Stimulated activated CD4-positive, alpha-beta T cell treated with anti-CD3 and anti-CD28 coated beads, Interleukin-1b, Interleukin-23, amount 100 ng/mL, for 4 hours (primary cell): ENCODE measurements around the gene GNGT2.

Source experiments
- DNase-seq, 2 donors: peaks; one replicate each; pipeline ENCODE4 v3.0.0-alpha.2; 2020; ENCODE audit warnings: low read depth in 2 of 2

GNGT2 gene

DNA sequence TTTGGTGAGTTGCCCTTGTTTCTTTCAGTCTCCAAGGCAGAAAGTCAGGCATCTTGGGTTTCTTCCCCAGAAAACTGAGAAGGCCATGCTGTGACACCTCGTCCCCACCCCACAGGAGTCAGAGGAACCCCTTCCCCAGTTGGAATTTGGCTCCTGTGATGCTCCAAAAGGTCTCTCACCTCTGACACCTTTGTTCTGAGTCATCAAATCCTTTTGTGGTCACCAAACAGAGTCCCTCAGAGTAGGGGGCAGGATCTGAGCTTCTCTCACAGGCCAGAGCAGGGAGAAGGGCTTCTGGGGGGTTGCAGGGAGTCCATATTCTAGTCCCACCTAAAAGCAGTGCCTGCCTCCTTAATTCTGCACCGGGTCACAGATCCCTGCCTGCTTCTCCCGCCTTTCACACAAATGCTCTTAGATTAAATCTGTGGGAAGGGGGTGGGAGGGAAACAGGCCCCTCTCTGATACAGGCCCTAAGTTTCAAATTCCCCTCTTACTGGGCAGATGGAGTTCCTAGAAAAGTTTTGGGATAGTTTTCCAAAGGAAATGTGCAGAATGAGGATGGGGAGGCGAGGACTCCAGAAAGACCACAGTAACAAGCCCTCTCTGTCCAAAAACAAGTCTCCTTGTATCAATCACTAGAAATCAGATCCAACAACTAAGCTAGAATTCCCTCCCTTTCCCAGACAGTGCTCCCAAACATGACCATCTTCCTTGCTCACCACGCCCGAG is 18.9 kb upstream of the GNGT2 start:
- no peak for DNase-seq

DNA sequence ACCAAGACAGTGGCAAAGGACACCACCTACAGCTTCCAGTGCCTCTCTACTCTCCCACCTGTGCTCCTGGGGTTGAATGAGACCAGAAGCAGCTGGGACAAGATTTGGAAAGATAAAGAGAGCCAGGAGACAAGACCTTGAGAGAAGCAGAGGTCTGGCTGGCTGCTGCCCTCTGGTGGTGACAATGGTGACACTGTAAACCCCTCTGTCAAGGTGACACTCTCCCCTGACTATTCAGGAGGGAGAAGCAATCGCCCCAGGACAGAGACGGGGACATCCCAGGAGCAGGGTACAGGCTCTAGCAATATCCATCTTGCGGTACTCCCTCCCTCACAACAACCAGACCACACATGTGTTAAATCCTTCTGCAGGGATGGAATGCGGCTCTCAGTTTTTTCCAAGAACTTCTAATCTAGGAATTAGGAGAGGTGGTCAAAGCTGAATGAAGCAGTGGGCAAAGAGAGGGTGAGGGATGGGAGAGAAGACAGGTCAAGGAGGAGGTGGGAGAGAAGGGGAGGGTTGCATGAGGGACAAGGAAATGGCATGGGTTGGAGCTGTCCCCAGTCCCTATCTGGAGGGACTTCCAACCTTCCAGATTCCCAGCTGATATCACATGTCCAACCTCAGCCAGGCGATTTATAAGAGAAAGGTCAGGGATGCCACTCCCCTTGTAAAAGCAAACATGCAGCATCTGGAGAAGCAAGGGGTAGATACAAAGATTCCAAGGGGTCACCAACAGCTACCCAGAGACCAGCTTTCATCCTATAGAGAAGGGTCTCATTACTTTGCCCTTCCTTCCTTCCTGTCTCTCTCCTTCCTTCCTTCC is 17.3 kb upstream of the GNGT2 start:
- DNase-seq: peak; percentile 75 to 77

DNA sequence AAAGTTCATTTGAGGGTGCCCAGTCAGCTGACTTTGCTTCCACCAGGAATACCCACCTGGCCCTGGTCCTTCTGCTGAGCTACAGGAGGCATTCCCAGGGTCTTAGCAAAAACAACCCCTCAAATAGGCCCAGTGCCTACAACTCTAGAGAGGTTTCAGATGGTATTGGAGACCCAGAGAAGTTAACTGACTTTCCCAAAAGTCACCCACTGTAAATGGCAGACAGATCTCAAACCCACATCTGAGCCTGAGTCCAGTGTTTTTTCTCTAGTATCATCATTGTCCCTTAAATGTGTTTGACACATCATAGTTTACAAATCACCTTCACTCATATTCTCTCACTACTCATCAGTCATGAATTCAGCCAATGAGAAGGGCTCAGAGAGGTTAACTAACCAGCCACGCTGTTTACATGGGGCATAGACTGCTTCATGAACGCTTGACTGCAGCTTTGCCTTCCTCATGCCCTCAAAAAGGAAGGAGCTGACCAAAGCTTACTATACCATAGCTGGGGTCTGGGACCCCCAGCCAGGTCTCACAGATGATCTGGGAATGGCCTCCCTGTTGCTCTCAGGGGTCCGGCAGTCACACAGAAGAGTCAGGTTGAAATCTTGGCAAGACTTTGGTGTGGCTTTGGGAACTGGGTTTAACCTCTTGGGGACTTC is 16.5 kb upstream of the GNGT2 start:
- no peak for DNase-seq

DNA sequence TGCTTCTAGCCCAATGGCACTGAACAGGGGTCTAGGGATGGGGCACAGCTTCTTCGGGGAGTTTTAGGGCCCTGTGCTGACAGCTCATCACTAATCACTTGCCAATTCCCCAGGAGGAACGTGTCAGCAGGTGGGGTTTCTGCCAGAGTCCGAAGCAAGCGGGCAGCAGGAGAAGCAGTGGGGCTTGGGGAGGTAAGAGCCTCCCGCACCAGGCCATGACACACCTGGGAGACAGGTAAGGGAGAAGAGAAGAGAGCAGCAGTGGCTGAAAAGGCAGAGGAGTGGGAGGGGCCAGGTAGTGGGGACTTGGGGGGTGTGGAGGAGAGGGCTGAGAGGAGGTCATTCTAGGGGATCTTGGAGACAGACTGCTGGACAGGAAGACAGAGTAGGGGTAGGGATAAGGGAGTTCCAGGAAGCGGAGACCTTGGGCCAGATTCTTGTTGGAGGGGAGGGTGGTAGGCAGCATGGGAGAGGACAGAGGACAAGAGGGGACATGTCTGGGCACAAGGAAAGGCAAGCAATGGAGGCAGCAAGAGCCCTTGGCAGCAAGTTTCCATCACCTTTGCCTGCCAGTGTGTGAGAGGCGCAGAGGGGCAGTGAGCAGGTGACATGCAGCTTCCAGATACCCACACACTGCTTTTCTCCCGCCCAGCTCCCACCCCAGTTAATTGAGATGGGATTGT is 15.3 kb upstream of the GNGT2 start:
- DNase-seq: no peak

DNA sequence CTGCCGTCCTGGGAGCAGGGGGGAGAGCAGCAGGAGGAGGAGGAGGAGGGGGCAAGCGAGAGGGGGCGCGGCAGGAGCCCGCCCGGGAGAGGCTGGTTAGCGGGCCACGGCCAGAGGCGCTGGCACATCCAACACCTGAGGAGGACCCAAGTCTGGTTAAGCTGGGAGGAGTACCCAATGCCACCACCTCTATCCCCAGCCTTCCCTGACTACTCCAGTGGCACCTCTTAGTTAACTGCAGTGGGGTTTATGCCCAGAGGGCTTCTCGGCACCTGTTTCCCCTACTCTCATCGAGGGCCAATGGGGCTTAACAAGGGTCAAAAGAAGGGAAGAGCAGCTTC is 14.6 kb upstream of the GNGT2 start:
- DNase-seq: no peak

DNA sequence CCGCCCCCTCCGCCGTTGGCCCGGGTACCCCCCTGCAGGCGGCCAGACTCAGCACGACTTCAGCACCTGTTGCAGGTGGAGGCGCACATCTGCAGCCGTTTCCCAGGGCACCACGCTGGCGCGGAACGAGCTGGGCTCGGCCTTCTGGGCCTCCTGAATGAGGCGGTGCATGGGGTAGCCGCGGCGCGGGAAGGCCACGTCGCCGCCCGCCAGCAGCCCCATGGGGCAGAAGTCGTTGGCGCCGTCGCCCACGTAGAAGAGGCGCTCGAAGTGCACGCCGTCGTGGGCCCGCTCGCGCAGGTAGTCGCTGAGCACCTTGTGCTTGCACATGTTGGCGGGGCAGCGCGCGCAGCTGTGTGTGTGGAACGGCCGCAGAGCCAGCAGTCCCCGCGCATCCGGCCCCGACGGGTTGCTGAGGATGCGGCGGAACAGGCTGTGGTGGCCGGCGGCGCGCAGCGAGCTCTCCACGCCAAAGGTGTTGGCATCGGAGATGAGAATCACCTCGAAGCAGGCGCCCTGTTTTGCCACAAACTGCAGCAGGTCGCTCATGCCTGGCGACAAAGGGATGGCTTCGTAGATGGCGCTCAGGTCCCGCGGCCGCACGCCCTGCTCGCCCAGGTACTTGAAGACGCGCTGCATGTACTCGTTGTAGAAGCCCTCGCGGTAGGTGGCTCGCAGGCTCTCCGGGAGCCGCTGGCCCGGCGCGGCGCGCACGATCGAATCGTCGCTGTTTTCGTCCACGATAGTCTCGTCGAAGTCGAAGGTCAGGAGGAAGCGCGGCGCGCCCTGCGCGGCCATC is 14.0 kb upstream of the GNGT2 start:
- DNase-seq: peak in 1 of 2 donors; percentile 31

DNA sequence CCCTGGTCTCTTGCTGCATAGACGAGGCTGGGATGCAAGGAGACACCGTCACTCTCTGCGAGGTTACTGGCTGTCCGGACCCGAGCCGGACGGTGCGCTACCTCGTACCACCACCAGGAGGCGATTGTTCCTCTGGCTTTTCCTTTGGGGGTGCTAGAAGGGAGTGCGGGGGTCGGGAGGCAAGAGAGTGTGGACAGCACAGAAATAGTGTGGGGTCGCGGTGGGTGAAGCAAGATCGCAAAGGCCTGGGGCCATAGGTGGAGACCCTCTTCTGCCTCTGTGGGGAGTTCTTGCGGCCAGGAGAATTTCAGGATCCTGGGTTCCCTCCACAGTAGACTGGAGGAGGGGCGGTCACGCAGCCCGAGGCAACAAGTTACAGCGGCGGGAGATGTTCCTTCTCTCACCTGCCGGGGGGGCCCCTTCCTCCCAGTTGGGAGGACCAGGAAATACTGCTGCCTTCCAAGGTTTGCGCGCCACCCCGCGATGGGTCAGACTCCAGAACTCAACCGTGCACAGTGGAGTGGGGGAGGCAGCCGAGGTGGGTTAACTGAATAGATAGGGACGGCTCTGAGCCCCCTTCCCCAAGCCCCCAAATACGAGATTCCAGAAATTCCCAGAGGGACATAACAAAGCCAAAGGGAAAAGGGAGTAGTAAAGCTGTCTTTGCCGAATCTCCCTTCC is 13.3 kb upstream of the GNGT2 start:
- peak; percentile 63 to 66 for DNase-seq

DNA sequence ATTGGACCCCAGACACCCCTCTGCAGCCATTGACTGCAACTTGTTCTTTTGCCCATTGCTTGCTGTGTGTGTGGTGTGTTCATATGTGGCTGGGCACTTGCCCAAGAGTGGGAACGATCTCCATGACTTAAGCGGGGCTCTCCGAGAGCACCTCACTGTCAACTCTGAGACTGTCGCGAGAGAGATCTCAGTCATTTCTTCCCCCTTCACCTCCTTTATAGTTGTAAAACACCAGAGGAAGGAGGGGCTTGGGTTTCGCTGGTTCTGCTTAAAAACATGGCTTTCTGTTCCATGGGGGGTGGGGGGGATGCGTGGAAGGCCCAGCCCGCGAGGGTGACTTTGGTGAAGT is 12.8 kb upstream of the GNGT2 start:
- DNase-seq: no peak

DNA sequence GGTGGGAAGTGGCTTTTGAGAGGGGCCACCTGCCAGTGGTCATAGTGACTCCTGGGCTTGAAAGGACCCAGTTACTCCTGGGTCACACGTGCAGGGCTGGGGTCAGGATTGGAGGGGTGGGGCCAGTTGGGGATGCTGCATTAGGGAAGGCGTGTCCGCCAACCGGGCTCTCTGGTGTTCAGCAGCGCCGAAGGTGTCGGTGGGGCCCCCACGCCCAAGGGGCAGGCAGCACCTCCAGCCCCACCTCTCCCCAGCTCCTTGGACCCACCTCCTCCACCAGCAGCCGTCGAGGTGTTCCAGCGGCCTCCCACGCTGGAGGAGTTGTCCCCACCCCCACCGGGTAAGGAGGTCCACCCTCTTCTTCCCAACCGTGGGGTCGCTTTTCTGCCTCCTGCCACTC is 9.6 kb upstream of the GNGT2 start:
- DNase-seq: no peak

DNA sequence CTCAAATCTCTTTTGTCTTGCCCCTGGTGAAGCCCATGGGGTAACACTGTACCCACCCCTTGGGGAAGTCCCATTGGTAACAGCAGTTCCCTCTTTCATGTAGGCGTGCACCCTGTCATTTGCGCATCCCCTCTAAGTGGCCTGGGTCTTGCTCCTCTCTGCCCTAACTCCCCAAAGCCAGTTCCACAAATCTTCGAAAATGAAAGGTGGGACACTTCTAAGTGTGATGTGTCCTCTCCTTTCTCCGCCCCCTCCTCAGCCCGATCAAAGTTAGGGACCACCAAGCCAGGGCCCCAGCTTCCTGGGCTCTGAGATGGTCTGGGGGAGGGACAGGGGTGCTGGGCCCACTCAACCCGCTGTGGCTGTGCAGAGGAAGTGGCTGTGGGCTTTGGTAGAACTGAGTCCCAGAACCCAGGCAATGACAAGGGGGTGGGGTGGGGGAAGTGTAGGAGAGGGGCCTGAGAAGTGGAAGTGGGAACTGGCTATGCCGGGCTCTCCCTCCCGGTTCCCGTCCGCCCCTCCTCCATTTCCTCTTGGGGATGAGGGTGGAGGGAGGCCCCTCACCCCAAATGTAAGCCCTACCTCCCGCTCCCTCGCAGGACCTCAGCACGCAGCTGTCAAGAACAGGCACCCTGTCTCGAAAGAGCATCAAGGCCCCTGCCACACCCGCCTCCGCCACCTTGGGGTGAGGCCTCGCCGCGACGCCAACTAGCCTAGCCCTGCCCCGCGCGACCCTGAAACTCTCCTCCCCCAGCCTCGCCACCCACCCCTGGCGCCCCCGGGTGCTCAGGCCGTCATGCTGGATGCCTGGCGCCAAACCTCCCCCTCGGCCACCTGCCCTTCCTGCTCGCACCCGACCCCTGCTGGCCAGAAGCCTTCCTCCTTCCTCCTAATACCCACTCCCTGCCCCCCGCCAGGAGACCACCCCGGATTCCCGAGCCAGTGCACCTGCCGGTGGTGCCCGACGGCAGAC is 8.9 kb upstream of the GNGT2 start:
- DNase-seq: no peak

DNA sequence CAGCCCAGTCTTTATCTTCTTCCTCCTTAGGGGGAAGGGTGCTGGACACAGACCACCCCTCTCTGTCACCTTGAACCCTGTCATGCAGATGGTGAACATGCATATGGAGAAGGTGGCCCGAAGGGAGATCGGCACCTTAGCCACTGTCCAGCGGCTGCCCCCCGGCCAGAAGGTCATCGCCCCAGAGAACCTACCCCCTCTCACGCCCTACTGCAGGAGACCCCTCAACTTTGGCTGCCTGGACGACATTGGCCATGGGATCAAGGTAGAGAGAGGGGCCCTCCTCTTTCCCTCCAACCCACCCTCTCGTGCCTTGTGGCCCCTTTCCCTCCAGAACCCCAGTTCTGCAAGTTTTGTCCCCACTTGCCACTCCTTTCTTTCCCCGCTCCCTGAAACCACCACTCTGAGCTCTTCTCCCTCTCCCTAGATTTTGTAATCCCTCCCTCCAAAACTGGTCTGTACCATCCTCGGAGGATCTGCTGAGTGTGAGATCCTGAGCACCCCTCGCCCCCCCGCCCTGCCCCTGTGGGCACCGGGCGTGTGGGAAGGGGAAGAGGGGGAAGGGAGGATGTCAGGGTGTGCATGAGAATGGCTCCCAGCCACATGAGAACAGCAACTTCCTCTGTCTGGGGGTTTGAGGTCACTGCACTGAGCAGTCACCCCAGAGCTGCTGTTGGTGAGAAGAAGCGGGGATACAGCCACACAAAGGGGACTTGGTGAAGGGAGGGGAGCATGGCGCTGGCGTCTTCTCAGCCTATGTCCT is 7.5 kb upstream of the GNGT2 start:
- peak in 1 of 2 donors; percentile 39 for DNase-seq

DNA sequence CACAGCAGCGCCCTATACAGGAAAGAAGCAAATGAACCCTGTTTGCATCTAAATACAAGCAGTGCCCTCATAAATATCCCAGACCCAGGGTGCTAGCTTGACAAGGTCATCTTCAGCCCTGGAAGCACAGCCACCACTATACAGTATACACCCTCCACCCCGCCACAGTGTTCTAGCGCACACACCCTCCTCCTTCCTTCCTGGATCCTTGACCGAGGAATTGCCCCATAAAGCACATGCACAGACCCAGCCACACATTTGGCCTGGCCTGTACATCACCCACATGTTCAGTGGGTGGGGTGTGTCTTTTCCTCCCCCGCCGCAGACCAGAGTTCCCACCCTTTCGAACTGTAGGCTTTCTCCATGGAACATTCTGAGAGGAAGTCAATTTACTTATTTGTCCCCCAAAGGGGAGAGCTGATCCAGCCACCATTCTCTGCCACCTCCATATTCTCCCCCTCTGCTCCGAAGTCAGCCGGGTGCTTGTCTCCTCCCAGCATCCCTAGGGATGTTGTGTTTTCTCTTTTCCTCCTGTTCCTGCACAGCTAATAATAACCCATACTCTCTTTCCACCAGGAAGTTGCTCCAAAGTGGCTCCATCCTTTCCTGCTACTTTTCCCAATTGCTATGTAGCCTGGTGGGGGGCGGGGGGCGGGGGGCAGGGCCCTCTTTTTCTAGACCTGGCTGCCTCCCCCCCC is 6.7 kb upstream of the GNGT2 start:
- DNase-seq: no peak

DNA sequence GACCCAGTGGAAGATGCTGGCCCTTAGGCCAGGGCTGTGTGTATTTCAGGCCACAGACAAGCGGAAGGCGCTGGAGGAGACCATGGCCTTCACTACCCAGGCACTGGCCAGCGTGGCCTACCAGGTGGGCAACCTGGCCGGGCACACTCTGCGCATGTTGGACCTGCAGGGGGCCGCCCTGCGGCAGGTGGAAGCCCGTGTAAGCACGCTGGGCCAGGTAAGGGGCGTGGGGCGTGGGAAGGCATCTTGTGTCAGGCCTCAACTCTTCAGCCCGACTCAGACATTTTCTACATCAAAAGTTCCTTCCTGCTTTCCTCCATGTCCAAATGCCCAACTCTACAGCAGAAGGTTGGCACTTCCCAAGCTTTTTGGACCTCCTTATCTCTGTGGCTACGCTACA is 6.1 kb upstream of the GNGT2 start:
- no peak for DNase-seq

DNA sequence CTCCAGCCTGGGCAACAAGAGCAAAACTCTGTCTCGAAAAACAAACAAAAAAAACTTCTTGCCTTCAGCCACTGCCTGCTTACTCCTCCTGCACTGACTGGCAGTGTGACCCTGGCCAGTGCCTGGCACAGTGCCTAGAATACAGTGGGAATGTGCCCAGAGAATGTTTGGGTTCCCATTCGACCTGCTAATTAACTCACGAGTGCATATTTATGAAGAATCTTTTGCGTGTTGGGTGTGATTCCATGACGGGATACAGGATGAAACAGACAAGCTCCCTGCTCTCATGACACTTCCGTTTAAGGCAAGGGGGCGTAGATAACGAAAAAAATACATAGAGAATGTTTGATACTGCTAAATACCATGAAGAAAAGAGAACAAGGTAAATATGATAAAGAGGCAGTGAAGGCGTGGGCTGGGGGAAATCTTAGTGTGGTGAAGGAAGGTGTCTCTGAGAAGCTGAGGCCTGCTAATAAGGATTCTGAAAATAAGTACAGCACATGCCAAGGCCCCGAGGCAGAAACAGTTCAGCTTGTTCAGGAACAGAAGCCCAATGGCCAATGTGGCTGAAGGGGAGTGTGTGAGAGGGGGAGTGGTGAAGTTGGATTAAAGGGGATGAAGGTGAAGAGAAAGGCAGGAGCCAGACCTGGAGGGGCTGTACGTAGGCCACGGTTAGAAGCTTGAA is 4.4 kb upstream of the GNGT2 start:
- DNase-seq: no peak

DNA sequence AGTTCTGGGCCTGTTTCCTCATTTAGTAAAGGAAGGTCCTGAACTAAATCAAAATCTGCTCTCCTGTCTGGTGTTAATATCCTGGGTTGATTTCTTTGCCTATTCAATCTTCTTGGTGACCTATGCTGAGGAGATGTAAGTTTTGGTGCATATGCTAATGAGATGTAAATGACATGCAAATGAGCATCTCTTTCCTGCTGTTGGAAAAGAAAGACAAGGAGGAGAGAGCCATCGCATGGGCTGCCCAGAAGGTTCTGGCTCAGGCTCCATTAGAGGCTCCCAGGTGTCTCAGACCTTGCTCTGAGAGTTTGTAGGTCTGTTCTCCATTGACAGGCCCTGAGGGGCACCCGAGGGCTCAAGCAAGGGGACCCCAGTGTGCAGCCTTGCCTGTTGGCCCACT is 3.5 kb upstream of the GNGT2 start:
- no peak for DNase-seq

DNA sequence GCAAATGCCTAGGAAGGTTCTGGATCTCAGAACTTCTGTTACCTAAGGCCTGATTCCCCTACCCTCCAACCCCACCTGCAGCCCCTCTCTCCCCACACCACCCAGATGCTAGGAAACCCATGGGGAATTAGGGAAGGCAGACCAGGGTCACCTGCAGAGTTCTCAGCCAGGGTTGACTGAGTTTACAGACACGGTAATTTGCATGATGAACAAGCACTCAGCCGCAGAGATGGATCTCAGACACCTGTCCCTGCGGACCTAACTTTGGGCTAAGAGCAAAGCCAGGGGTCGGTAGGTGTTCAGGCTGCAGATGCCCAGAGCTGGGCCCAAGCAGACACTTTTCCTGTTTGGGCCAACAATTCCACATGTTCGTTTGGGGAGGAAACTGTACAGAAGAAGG is 3.0 kb upstream of the GNGT2 start:
- DNase-seq: no peak

DNA sequence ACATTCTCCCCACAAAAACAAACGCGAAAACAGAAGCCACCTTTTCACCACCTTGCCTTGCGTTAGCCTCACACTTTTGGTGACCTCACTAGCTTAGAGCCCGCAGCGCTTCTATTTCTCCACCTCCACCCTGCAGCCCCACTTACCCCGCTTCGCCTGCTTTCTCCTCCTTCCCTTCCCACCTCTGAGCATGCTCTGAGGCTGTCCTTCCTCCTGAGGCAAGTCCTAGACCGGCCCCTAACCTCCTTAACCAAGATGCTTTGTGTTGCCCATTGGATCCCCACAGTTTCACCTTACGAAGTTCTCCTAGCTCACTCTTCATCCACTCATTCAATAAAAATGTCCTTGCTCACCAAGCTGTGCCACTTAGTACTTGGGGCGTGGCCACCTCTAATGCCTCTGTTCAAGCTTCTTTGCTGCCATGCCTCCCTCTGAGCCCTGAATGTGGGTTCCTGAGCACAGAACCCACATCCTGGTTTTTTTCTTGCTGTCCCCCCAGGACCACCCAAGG is 1.3 kb downstream of the GNGT2 start:
- no peak for DNase-seq

DNA sequence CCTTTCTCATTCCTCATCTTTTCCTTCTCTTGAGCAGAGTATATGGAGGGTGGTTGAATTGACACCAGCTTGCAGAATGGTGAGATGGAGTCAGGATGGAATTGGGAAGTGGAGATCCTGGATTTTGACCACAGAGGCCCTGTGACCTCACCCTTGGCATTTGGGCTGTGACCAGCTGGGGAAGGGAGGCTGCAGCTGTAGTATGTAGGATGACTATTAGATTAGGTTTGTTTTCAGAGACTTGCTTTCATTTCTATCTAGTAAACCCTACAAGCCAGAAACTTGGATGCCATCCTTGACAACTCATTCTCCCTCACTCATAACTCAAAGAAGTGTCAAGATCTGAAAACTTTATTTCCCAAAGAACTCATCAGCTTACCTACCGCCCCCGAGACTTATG is 5.9 kb downstream of the GNGT2 start:
- DNase-seq: no peak
